H7 (cell line): ENCODE data around the gene UBD. TPM values are rescaled to one million over a fixed set of nuclear protein-coding genes. Genes with fewer than 3 reads are reported as not detected.

ENCODE experiments used
- DNase-seq: peaks from one replicate; pipeline ENCODE4 v3.0.0; 2012
- H3K27me3 ChIP-seq: 2 replicates; pipeline ENCODE4 v1.6.0; 2011; ENCODE audit warnings: mild to moderate bottlenecking, low read length; ENCODE audit not compliant: control insufficient read depth, insufficient read depth
- H3K36me3 ChIP-seq: replicated peaks from 2 replicates; pipeline ENCODE4 v1.5.1; 2011; ENCODE audit warnings: low read length; ENCODE audit not compliant: control insufficient read depth, insufficient read depth
- H3K4me3 ChIP-seq: 2 replicates; pipeline ENCODE4 v1.5.1; 2011; ENCODE audit warnings: low read depth, mild to moderate bottlenecking, control low read depth, low read length, moderate library complexity; ENCODE audit not compliant: insufficient read depth
- total RNA-seq: library from RNA; depleted of rRNA; stranded (reverse); fragments of >200 nt; shearing (Covaris generic); gene quantifications from 2 replicates; pipeline ENCODE4 v1.2.3, GENCODE V29; 2014

The UBD gene
- total RNA-seq, 1 experiment from 2014 or later: not detected

DNA sequence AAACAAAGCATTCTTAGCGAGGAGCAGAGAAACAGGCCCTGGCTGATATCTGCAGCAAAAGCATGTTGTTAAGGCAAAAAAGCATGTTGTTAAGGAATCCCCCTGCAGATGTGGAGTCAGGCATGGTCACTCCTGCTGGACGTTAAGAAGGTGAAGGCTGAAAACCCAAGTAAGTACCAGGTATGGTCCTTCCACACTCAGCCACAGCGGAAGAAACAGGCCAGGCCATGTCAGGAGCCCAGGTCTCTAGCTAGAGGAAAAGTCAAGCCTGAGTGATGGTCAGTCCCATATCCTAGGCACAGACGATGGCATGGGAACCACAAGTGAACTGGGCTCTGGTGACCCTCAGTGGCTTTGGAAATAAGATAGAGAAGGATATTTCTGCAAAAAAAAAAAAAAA, 39.3 kb downstream of the UBD start:
- no peak for DNase-seq
- H3K36me3 ChIP-seq: no peaks in the 10 kb centered on the region
- H3K4me3 ChIP-seq: no peak overlapping the region
- no peaks in the 10 kb centered on the region for H3K27me3 ChIP-seq

DNA sequence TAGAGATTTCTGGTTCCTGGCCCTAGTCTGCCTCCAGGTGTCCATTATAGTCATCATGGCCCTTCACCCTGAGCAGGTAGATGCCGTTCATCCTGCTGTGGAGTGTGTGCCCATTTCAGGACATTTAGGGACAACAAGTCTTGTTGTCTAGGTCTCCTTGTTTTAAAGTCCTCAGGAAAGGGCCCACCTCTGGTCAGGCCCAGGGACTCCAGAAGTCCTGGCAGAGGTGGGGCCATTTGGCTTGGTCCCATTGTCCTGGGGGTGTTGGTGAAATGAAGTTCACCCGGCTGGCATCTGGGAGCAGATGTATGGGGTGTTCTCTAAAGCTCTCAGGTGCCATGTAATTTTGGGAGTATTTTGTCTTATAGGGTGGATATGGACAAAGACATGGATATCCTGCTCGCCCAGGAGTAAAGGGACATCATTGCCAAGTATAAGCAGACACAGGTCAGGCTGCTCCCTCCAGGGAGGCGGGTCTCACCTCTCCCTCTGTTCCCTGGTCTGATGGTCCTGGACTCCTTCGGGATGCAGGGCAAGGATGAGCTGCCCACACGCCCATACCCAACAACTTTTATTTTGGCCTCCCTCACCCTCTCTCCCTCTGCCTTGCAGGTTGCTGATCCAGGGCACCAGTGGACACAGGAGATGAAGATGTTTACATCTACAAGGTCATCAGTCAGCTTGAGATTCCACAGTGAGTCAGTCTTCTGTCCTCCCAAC, 40.1 kb downstream of the UBD start:
- H3K27me3 ChIP-seq: no peaks in the 10 kb centered on the region
- no peak for DNase-seq
- no peak overlapping the region for H3K4me3 ChIP-seq
- no peaks in the 10 kb centered on the region for H3K36me3 ChIP-seq

DNA sequence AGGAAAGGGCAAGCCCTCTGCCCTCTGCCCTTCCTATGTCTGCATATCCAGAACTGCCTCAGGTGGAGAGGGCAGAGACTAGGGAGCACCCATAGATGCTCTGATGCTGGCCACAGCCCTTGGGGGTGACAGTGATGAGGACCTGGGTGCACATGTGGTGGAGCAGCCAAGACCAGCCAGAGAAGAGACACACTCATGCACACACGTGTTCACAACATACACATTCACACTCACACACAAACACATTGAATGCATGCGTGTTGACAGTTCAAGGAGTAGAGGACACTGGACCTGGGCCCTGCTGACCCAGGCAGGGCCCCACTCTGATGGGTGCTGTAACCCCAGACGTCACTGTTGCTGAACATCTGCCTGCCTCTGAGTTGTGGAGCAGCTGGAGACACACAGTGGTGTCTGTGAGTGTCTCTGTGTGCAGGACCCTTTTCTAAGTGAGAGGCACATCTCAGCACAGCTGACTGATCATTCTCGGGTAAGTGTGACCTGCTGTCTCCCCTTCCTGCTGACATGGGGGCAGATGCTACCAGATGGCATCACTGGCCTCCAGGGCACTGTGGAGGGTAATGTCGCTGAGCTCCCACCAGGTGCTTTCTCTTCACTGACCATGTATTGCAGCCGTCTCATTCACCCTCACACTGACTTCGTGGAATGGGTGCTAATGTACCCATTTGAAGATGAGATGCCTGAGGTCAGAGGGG, 41.6 kb downstream of the UBD start:
- no peaks in the 10 kb centered on the region for H3K27me3 ChIP-seq
- no peaks in the 10 kb centered on the region for H3K36me3 ChIP-seq
- no peak for DNase-seq
- no peak overlapping the region for H3K4me3 ChIP-seq

DNA sequence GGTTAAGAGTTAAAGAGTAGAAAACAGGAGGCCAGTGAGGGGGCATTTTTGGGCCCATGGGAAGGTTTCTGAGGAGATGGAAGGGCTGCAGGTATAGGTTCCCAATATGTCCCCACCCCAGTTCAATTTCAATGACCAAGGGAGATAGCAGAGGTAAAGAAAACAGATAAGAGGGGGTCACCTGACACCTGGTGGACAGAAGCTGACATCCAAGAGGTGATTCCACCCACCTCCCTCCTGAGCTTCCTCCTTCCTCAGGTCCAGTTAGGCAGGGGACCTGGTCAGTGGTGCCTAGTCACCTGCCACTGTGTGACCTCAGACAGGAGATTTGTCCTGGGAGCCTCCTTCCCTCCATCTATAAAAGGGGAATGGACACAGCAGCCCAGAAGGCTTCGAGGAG, 42.3 kb downstream of the UBD start:
- Histone ChIP-seq H3K4me3 (no peak overlapping the region), H3K27me3 (no peaks in the 10 kb centered on the region), H3K36me3 (no peaks in the 10 kb centered on the region)
- DNase-seq: no peak

DNA sequence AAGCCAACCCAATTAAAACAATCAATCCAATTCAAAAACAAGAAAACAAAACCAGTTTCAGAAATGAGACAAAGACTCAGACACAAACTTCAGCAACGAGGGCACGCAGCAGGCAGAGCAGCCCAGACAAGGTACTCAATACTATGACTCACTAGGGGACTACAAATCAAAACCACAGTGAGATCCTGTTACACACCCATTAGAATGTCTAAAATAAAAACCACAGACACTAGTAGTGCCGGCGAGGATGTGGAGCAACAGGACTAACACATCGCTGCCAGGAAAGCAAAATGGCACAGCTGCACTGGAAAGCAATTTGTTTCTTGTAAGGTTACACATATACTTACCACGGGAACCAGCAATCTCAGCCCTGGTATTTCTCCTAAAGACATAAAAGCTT, 43.4 kb downstream of the UBD start:
- no peak for DNase-seq

DNA sequence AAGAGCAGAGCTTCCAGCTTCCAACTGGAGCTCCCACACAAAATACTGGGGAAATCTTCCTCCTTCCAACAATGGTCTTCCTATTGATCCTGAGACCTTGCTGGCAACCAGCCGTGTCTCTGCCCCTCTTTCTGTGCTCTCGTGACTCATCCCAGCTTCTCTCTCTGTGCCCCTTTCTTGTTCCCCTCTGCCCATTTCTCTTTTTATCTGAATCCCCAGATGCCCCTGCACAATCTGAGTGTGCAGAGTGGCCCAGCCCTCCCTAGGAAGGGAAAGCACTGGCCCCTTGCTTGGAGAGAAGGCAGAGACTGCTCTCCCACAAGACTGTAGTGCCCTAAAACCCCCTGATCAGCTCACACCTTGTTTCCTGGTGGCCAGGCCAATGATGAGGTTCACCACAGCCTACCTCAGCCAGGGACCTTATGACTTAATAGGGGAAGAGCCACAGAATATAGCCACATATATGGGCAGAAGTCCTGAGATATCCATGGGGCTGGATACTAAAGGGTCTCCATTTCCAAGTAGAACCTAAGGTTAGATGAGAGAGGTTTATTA, 48.7 kb downstream of the UBD start:
- Histone ChIP-seq H3K36me3 (no peaks in the 10 kb centered on the region), H3K27me3 (no peaks in the 10 kb centered on the region), H3K4me3 (no peak overlapping the region)
- no peak for DNase-seq

More for the DNA sequence above, 43.4 kb downstream of the UBD start:
- Histone ChIP-seq H3K4me3 (no peak overlapping the region), H3K27me3 (no peaks in the 10 kb centered on the region), H3K36me3 (no peaks in the 10 kb centered on the region)

DNA sequence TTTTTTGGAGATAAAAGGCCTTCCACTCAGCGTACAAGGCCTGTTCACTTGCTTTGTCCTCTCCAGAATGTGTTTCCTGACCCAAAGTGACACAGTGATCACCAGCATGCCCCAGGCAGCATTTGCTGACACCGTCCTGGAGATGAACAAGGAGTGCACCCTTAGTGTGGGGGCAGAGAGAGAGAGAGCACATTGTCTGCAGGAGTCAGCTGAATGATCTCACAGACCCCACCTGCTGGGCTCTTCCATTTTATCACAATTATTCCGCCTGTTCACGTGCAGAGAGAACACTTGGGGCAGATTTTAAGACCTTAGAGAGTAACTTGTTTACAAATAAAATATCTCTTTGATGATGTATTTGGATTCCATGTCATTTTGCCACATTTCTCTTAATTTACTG, 49.3 kb downstream of the UBD start:
- DNase-seq: no peak
- no peaks in the 10 kb centered on the region for H3K27me3 ChIP-seq
- no peak overlapping the region for H3K4me3 ChIP-seq
- no peaks in the 10 kb centered on the region for H3K36me3 ChIP-seq

DNA sequence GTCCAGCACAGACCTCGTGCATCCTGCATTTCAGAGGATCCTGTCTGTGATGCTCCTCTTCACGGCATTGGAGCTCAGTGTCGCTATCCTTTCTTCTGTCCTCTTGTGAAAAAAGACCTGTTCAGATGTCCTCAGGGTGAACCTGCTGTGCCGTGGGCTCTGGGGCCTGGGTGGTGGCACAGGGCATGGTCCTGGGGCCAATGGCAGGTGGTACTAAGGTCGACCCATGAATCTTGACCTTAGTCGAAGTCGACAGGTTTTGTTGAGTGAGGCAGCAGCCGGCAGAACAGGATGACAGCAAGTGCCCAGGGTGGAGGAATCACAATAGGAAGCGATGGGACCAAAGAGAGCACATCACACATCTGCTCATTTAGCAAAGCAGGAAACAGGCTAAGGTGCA, 49.8 kb downstream of the UBD start:
- Histone ChIP-seq H3K4me3 (no peak overlapping the region), H3K27me3 (no peaks in the 10 kb centered on the region), H3K36me3 (no peaks in the 10 kb centered on the region)
- no peak for DNase-seq

DNA sequence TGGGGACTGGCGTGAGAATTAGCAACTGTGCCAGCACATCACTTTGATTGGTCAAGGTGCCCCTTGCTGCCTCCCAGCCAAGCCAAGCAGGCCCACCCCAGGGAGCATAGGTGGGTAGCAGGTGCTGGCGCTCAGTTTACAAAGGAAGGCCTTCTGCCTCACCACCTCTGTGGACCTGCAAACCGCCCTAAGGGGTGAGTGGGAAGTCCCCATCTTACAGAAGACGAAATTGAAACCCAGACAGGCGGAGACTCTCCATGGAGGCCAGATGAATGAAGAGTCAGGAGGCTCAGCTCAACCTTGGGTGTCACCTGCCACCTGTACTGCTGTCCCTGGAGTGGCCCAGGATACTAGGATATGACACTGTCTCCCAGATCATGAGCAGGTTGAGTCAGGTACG, 50.3 kb downstream of the UBD start:
- Histone ChIP-seq H3K27me3 (no peaks in the 10 kb centered on the region), H3K4me3 (no peak overlapping the region), H3K36me3 (no peaks in the 10 kb centered on the region)
- no peak for DNase-seq

DNA sequence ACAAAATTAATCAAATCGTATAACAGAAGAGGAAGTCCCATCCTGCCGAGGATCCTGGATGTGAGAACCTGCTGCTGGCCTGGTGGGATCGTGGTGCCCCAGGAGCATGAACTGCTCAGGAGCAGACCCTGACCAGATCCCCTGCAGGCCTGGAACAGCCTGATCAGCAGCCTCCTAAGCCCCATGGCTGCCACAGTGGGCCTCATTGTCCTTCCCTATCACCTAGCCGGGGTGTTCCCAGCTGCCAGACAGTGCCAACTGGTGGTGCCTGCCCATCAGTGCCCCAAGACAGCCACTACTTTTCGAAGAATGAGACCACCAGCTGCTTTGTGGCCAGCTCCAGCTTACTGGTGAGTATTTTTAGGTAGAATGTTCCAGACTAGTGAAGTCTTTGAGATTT, 52.2 kb downstream of the UBD start:
- Histone ChIP-seq H3K4me3 (no peak overlapping the region), H3K36me3 (no peaks in the 10 kb centered on the region), H3K27me3 (no peaks in the 10 kb centered on the region)
- DNase-seq: no peak

DNA sequence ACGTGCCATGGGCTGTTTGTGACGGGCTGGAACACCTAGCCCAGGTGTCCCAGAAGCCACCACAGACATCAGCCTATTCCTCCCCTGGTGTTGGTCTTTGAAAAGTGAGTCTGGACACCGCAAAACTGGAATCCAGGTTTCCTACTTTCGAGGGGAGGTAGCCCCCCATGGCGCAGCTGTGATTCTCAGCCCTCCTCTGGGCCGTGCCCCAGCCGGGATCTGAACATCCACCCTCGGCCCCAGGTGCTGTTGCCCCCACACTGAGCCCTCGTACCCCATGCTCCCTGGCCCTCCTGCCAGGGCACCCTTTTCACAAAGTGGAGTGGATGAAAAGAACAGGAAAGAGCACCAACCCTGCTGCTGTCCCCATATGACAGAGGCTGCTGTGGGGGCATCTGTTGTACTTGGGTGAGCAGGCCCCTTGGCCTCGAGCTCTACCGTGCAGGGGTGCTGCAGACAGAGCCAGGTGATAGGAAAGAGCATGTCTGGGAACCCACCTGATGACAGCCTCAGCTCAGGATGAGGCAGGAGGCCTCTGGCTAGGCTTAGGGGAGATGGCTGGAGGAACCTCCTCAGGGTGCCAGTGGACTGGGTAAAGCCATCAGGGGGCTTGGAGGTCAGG, 53.0 kb downstream of the UBD start:
- Histone ChIP-seq H3K27me3 (no peaks in the 10 kb centered on the region), H3K4me3 (no peak overlapping the region), H3K36me3 (no peaks in the 10 kb centered on the region)
- DNase-seq: no peak

DNA sequence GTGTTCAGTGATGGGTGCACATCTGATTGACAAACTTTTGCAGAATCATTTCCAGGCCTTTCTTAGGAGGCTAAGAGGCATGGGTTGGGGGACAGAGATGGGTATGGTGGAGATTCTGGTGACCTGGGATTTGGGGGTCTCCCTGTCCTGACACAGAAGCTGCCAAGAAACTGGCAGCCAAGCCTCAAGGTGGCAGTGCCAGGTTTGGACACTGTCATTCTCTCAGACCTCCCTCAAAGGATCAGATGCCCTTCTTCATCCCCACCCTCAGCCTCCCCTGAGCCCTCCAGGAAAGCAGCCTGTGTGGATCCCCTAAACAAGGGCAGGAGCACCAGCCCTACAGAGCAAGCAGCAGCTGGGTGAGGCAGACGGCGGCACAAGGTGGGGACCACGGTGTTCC, 53.7 kb downstream of the UBD start:
- no peaks in the 10 kb centered on the region for H3K27me3 ChIP-seq
- DNase-seq: no peak
- no peaks in the 10 kb centered on the region for H3K36me3 ChIP-seq
- H3K4me3 ChIP-seq: no peak overlapping the region
